Activated CD8-positive, alpha-beta memory T cell treated with anti-CD3 and anti-CD28 coated beads, Interleukin-2, amount 50 U/mL, for 24 hours (primary cell): ENCODE results near the gene CPVL.

ENCODE experiments used
- DNase-seq: peaks from one replicate; pipeline ENCODE4 v3.0.0-alpha.2; 2020; ENCODE audit errors: extremely low read depth

The CPVL gene

GRCh38 chr7:29091715-29092114 lies 54.6 kb downstream of the CPVL start:
- no peak for DNase-seq

- DNase-seq = no peak
These were observed 55.3 kb downstream of the CPVL start for GRCh38 chr7:29090836-29091601.

GRCh38 chr7:29090151-29090805 lies 56.1 kb downstream of the CPVL start:
- DNase-seq = no peak

GRCh38 chr7:29087840-29088170 lies 58.5 kb downstream of the CPVL start:
- no peak for DNase-seq

GRCh38 chr7:29086545-29086944 lies 59.8 kb downstream of the CPVL start:
- no peak for DNase-seq

GRCh38 chr7:29084832-29085231 lies 61.5 kb downstream of the CPVL start:
- no peak for DNase-seq

GRCh38 chr7:29080803-29081202 lies 65.5 kb downstream of the CPVL start:
- no peak for DNase-seq

GRCh38 chr7:29078311-29079260 lies 67.8 kb downstream of the CPVL start:
- no peak for DNase-seq

GRCh38 chr7:29077854-29078253 lies 68.5 kb downstream of the CPVL start:
- DNase-seq = no peak

GRCh38 chr7:29077176-29077575 lies 69.2 kb downstream of the CPVL start:
- DNase-seq = no peak

GRCh38 chr7:29076631-29077030 lies 69.7 kb downstream of the CPVL start:
- no peak for DNase-seq

- no peak for DNase-seq
These were observed 70.7 kb downstream of the CPVL start for GRCh38 chr7:29075606-29076005.

GRCh38 chr7:29071203-29071874 lies 75.0 kb downstream of the CPVL start:
- no peak for DNase-seq

GRCh38 chr7:29066641-29067040 lies 79.7 kb downstream of the CPVL start:
- no peak for DNase-seq

GRCh38 chr7:29065181-29065857 lies 81.0 kb downstream of the CPVL start:
- DNase-seq = no peak

GRCh38 chr7:29063872-29064271 lies 82.5 kb downstream of the CPVL start:
- DNase-seq = no peak

GRCh38 chr7:29063236-29063635 lies 83.1 kb downstream of the CPVL start:
- no peak for DNase-seq

- DNase-seq = no peak
These were observed 93.0 kb downstream of the CPVL start for GRCh38 chr7:29053105-29053872.

- no peak for DNase-seq
These were observed 99.4 kb downstream of the CPVL start for GRCh38 chr7:29046978-29047377.

- DNase-seq = no peak
These were observed 100.9 kb downstream of the CPVL start for GRCh38 chr7:29045258-29046086.
